Activated T-helper 17 cell treated with anti-CD3 and anti-CD28 coated beads, Interleukin-2, amount 50 U/mL, for 72 hours (primary cell): ENCODE measurements around the gene BCAR1. TPM values are rescaled to one million over a fixed set of nuclear protein-coding genes. Genes with fewer than 3 reads are reported as not detected.
"Not testable (repeated sequence)": the region's sequence is repeated elsewhere in the genome, so short reads cannot be mapped to it uniquely, and the experiment has no call there.

Source experiments
- ATAC-seq: fragments of 150-1000 bp; cut with Tn5 transposase; replicated peaks from 2 replicates; pipeline ENCODE4 v1.10.0; 2021; ENCODE audit warnings: mild to moderate bottlenecking, moderate library complexity
- H3K27ac Mint-ChIP-seq: one replicate; pipeline ENCODE4 v1.8.0; 2022; ENCODE audit warnings: mixed read lengths
- H3K27me3 Mint-ChIP-seq: one replicate; pipeline ENCODE4 v1.8.0; 2022; ENCODE audit warnings: mixed read lengths
- H3K36me3 Mint-ChIP-seq: one replicate; pipeline ENCODE4 v1.8.0; 2022; ENCODE audit warnings: low read depth, mild to moderate bottlenecking, mixed read lengths
- H3K4me1 Mint-ChIP-seq: one replicate; pipeline ENCODE4 v1.8.0; 2022; ENCODE audit warnings: mixed read lengths
- H3K4me3 Mint-ChIP-seq: one replicate; pipeline ENCODE4 v1.8.0; 2022; ENCODE audit warnings: mild to moderate bottlenecking, mixed read lengths
- H3K9me3 Mint-ChIP-seq: one replicate; pipeline ENCODE4 v1.8.0; 2022; ENCODE audit warnings: mixed read lengths
- total RNA-seq, 2 donors: library from RNA; stranded (reverse); gene quantifications; one replicate each; pipeline ENCODE4 v1.2.3, GENCODE V29; 2022

BCAR1 gene
- total RNA-seq, 2 donors from 2014 or later = 0.58 TPM; not detected in 1

GRCh38 chr16:75205438-75205837, 46.0 kb downstream of the BCAR1 start:
- not testable (repeated sequence) for H3K9me3 Mint-ChIP-seq, H3K36me3 Mint-ChIP-seq, H3K27ac Mint-ChIP-seq, ATAC-seq, H3K27me3 Mint-ChIP-seq, H3K4me3 Mint-ChIP-seq
- H3K4me1 Mint-ChIP-seq = peaks cover 10% of the 10 kb centered on the region

DNA sequence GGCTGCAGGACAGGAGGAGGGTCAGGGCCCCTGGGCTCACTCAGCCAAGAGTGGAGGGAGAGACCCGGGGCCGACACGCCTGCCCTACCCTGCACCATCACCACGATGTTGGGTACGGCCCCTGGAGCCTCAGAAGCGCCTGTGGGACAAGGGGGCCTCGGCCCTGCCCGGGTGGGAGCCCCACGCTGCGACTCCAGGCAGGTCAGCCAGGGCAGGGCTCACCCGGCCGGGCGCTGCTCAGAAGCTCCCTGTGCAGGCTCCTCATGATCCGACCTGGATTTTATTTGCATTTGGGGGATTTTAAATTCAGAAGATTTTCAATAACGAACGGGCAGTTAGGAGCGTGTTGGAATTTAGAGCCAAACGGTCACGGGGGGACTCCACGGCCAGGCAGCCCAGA, 46.5 kb downstream of the BCAR1 start:
- H3K4me3 Mint-ChIP-seq, H3K9me3 Mint-ChIP-seq, H3K27me3 Mint-ChIP-seq, ATAC-seq, H3K27ac Mint-ChIP-seq, H3K36me3 Mint-ChIP-seq: not testable (repeated sequence)
- peaks cover 11% of the 10 kb centered on the region for H3K4me1 Mint-ChIP-seq

DNA sequence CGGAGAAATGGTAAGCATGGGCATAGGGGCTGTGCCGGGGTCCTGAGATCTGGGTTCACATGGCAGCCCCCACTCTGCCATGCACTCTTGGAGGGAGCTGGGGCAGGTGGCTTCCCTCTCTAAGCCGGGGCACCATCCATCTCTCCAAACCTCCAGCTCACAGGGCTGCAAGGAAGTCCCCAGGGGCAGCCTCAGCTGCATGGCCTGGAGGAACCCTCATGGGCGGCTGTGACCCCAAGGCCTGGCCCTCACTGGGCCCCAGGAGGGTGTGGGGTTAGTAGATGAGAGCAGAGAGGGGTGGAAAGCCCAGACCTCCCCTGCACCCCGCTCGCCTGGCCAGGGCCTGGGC, 47.0 kb downstream of the BCAR1 start:
- H3K4me1 Mint-ChIP-seq = peaks cover 11% of the 10 kb centered on the region
- no peak overlapping the region for H3K27ac Mint-ChIP-seq
- no peak overlapping the region for H3K4me3 Mint-ChIP-seq
- no peaks in the 10 kb centered on the region for H3K9me3 Mint-ChIP-seq
- no peaks in the 10 kb centered on the region for H3K27me3 Mint-ChIP-seq
- ATAC-seq = no peak
- H3K36me3 Mint-ChIP-seq = no peaks in the 10 kb centered on the region

- H3K4me3 Mint-ChIP-seq = no peak overlapping the region
- H3K36me3 Mint-ChIP-seq = no peaks in the 10 kb centered on the region
- H3K27ac Mint-ChIP-seq = no peak overlapping the region
- no peaks in the 10 kb centered on the region for H3K27me3 Mint-ChIP-seq
- H3K4me1 Mint-ChIP-seq = peaks cover 11% of the 10 kb centered on the region
- ATAC-seq = no peak
- H3K9me3 Mint-ChIP-seq = no peaks in the 10 kb centered on the region
These were observed 47.6 kb downstream of the BCAR1 start for GRCh38 chr16:75203667-75204409.

DNA sequence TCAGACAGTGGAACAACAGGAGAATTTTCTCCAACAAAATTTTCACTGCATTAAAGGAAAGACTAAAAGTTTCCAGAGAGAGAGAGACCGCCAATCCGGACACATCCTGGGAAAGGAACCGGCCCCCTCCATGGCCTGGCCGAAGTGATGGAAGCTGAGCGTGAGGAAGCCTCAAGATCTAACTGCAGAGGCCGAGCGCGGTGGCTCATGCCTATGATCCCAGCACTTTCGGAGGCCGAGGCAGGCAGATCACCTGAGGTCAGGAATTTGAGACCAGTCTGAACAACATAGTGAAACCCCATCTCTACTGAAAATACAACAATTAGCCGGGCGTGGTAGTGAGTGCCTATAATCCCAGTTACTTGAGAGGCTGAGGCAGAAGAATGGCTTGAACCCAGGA, 48.3 kb downstream of the BCAR1 start:
- ATAC-seq = no peak
- peaks cover 11% of the 10 kb centered on the region for H3K4me1 Mint-ChIP-seq
- no peak overlapping the region for H3K27ac Mint-ChIP-seq
- peaks cover 5% of the 10 kb centered on the region for H3K27me3 Mint-ChIP-seq
- H3K36me3 Mint-ChIP-seq = no peaks in the 10 kb centered on the region
- H3K4me3 Mint-ChIP-seq = no peak overlapping the region
- H3K9me3 Mint-ChIP-seq = no peaks in the 10 kb centered on the region

- no peaks in the 10 kb centered on the region for H3K9me3 Mint-ChIP-seq
- no peak overlapping the region for H3K4me3 Mint-ChIP-seq
- peaks cover 11% of the 10 kb centered on the region for H3K4me1 Mint-ChIP-seq
- peaks cover 10% of the 10 kb centered on the region for H3K27me3 Mint-ChIP-seq
- ATAC-seq = no peak
- no peaks in the 10 kb centered on the region for H3K36me3 Mint-ChIP-seq
- no peak overlapping the region for H3K27ac Mint-ChIP-seq
These were observed 49.3 kb downstream of the BCAR1 start for GRCh38 chr16:75202069-75202590.

DNA sequence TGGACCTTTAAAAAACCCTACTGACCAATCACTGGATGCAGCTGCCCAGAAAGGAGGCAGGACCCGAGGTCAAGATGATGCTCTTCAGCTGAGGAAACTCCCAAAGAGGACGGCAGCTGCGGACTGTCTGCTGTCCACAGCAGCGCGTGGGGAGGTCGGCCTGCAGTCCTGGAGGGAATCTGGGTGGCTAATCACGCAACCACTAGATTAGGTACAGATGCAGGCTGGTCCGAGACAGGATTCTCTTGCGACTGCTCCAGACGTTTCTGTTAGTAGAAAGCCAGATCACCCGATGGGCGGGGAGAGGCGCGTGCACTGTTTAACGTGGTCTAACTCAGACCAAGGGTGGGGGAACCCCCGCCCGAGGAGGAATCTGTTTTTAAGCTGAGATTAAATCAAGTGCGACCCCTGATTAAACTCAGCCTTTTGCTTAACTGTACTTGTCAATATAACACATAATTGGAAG, 53.3 kb downstream of the BCAR1 start:
- peaks cover 11% of the 10 kb centered on the region for H3K4me1 Mint-ChIP-seq
- H3K27ac Mint-ChIP-seq = no peak overlapping the region
- no peak overlapping the region for H3K4me3 Mint-ChIP-seq
- H3K9me3 Mint-ChIP-seq = no peaks in the 10 kb centered on the region
- no peak for ATAC-seq
- no peaks in the 10 kb centered on the region for H3K36me3 Mint-ChIP-seq
- H3K27me3 Mint-ChIP-seq = peaks cover 15% of the 10 kb centered on the region

GRCh38 chr16:75197522-75198134, 53.8 kb downstream of the BCAR1 start:
- H3K4me3 Mint-ChIP-seq = no peak overlapping the region
- no peak for ATAC-seq
- H3K9me3 Mint-ChIP-seq = no peaks in the 10 kb centered on the region
- H3K27ac Mint-ChIP-seq = no peak overlapping the region
- peaks cover 11% of the 10 kb centered on the region for H3K4me1 Mint-ChIP-seq
- no peaks in the 10 kb centered on the region for H3K36me3 Mint-ChIP-seq
- peaks cover 15% of the 10 kb centered on the region for H3K27me3 Mint-ChIP-seq

GRCh38 chr16:75196836-75197235, 54.6 kb downstream of the BCAR1 start:
- H3K4me3 Mint-ChIP-seq = no peak overlapping the region
- peaks cover 15% of the 10 kb centered on the region for H3K27me3 Mint-ChIP-seq
- no peak for ATAC-seq
- H3K27ac Mint-ChIP-seq = no peak overlapping the region
- peaks cover 11% of the 10 kb centered on the region for H3K4me1 Mint-ChIP-seq
- no peaks in the 10 kb centered on the region for H3K9me3 Mint-ChIP-seq
- H3K36me3 Mint-ChIP-seq = no peaks in the 10 kb centered on the region

DNA sequence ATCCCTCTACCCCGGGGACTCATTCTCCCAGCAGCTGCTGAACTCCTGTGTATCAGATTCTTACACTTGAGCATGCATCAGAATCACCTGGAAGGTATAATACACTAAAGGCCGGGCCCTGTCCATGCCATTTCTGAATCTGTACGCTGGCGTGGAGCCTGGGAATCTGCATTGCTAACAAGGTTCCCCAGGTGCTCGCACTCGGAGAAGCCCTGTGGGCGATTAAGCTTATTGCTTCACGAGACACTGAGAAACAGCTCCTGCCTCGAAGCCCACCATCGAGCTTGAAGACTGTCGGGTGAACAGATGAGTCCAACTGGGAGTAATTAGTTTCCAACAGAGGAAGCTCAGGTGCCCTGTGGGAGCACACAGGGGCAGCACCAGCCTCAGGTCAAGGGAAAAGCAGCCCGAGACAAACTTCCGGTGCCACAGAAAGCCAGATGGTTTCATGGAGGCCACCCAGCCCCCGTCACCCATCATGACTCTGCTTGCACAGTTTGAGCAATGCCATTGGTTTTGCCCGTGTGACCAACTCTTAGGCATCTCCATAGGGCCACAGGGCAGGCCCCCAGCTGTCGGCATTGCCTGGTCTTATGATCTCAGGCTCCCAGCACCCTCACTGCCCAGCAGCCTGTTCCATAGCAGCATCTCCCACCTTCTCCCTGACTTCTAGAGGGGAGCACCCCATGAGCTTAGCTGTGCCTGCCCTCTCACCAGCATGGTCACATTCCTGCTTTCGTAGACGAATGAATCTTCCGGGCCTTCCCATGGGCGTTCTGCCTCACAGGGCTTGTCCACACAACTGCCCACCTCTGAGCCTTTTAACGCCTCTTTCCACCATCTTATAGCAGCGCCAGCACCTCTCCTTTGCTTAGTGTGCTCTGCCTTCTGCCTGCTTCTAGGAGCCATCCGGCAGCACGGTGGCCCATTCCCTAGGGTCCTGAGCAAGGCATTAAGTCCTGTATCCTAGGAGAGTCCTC, 55.3 kb downstream of the BCAR1 start:
- no peaks in the 10 kb centered on the region for H3K9me3 Mint-ChIP-seq
- peaks cover 15% of the 10 kb centered on the region for H3K27me3 Mint-ChIP-seq
- H3K4me1 Mint-ChIP-seq = peaks cover 7% of the 10 kb centered on the region
- H3K27ac Mint-ChIP-seq = no peak overlapping the region
- H3K36me3 Mint-ChIP-seq = no peaks in the 10 kb centered on the region
- no peak for ATAC-seq
- no peak overlapping the region for H3K4me3 Mint-ChIP-seq

DNA sequence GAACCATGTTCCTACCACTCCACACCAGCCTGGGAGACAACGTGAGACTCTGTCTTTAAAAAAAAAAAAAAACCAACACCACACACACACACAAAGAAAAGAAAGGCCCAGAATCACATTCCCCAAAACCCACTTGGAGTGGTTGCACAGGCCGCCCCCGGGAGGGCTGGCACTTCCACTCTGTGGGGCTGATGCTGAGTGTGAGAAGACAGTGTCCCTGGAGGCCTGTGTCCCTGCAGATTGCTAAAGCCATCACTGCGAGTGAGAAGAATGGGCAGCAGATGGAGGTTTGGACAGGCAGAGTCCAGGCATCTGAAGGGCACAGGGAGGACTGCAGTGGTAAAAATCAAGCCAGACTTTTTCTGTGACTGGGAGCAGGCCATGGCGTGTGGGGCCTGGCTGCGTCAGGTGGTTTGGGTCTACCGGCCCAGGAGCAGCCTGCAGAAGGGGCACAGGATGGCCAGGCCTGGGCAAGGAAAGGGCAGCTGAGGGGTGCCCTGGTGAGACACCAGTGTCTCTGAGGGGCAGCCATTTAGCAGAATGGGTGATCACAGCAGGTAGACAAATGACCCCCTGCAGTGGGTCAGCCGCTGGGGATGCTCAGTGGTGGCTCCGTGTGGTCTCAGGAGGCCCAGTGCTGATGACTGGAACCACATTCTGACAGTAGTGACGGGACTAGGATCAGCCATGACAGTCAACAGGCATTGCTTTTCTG, 57.5 kb downstream of the BCAR1 start:
- no peak overlapping the region for H3K27ac Mint-ChIP-seq
- H3K36me3 Mint-ChIP-seq = no peaks in the 10 kb centered on the region
- no peak for ATAC-seq
- peaks cover 15% of the 10 kb centered on the region for H3K27me3 Mint-ChIP-seq
- H3K9me3 Mint-ChIP-seq = no peaks in the 10 kb centered on the region
- no peaks in the 10 kb centered on the region for H3K4me1 Mint-ChIP-seq
- H3K4me3 Mint-ChIP-seq = no peak overlapping the region

DNA sequence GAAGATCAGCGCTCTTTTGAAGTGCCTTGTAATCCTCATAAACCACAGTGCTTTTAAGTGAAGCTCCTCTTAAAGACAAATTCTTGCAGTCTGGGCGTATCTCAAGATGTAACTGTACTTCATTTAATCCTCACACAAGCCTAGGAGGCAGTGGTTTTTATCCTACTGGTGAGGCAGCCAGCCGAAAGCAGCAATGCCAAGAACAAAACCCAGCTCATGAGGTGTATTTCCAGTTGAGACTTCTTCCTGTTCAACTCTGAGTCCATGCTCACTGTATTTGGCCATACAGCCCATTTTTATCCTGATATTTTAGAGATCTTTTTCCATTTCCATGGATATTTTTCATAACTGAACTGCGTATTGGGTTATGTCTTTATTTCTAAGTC, 58.2 kb downstream of the BCAR1 start:
- H3K36me3 Mint-ChIP-seq = no peaks in the 10 kb centered on the region
- H3K4me3 Mint-ChIP-seq = no peak overlapping the region
- no peaks in the 10 kb centered on the region for H3K9me3 Mint-ChIP-seq
- H3K4me1 Mint-ChIP-seq = no peaks in the 10 kb centered on the region
- peaks cover 15% of the 10 kb centered on the region for H3K27me3 Mint-ChIP-seq
- no peak overlapping the region for H3K27ac Mint-ChIP-seq
- no peak for ATAC-seq

DNA sequence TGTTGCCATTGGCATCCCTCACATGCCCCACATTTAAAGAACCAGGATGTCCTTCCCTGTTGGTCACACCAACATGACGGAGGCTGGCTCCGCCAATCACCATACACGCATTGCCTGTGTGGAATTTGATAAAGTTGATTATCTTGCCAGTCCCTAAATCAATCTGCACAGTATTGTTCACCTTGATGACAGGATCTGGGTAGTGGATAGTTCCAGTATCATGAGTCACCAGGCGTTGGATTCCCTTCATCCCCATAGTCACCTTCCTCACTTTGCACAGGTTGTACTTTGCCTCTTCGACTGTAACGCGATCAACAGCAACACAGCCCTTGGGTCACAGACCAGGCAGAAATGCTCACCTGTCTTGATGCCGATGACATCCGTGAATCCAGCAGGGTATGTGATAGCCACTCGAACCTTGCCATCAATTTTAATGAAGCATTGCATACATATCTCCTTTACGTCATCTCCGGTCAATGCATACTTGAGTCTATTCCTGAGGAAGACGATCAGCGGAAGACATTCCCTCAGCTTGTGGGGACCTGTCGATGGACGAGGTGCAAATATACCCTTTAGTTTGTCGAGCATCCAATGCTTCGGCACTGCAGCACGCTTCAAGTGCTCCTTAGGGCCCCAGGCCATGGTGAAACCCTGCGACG, 58.7 kb downstream of the BCAR1 start:
- Mint-ChIP-seq H3K9me3 (no peaks in the 10 kb centered on the region), H3K4me1 (no peaks in the 10 kb centered on the region), H3K36me3 (no peaks in the 10 kb centered on the region), H3K27ac (no peak overlapping the region), H3K4me3 (no peak overlapping the region), H3K27me3 (peaks cover 10% of the 10 kb centered on the region)
- ATAC-seq = no peak
